Measurements from ENCODE around the gene MMP24OS.

GRCh38 chr20:35326021-35326739 is 48.3 kb upstream of the MMP24OS start:
- no peak for TF ChIP-seq CTCF (IDR thresholded peaks at IDR 0.05)
- TF ChIP-seq POLR2A (IDR thresholded peaks at IDR 0.05) = no peak
